HG03342 (cell line): ENCODE measurements around the gene ELP1.
"Not testable (repeated sequence)": the region's sequence is repeated elsewhere in the genome, so short reads cannot be mapped to it uniquely, and the experiment has no call there.

Source experiments
- ATAC-seq: cut with Tn5 transposase; IDR thresholded peaks from one replicate; pipeline ENCODE4 v1.9.1; 2021; ENCODE audit warnings: mild to moderate bottlenecking, moderate library complexity; ENCODE audit not compliant: unreplicated experiment

The ELP1 gene

DNA sequence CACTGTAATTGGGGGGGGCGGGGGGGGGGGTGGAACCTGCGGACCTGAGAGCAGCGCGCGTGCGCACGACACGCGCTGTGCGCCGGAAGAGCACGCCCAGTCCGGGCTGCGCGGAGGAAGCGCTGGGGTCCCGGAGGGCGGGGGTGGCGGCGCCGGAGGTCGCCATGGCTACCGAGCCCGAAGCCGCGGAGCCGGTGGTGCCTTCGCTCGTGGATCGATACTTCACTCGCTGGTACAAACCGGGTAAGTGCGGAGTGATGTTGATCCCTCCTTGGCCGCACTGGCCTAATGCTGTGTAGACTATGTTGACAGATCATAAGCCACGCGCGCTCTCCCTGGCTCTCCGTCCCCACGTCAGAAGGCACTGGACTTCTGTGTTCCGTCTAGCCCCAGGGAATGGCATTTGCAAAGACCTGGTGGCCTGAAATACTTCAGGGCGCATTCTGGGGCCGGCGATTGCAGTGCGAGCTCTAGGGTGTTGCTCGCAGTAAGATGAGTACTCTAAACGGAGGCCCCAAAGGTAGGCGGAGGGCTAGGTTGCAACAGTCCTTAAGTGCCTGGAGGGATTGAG, 484 bp upstream of the ELP1 start, which contains the start of gene ABITRAM:
TSS of gene ABITRAM (plus strand) at position 78 of the 571 bp plus-strand sequence. CDS start at position 165, 87 bp downstream.
- ATAC-seq: peak; percentile 78

DNA sequence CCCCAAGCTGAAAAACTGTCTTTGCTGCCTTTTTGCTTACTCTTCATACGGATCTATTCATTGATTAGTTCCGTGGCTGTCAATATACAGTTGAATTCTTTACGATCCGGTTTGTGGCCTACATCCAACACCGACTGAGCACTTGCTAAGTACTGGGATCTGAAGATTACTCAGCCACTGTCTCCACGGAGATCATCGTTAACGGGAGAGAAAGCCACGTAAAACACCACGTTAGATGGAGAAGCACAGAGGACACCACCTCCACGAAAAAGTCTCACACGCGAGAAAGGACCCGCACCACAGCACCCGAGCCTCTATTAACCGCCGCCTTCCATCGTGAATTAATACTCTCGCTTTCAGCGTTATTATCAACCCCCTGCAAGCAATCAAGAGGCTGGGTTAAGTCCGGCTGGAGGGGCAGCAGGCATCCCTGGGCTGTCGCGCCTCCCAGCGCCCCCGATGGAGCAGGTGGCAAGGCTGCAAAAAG, 650 bp downstream of the ELP1 start:
- ATAC-seq: no peak

DNA sequence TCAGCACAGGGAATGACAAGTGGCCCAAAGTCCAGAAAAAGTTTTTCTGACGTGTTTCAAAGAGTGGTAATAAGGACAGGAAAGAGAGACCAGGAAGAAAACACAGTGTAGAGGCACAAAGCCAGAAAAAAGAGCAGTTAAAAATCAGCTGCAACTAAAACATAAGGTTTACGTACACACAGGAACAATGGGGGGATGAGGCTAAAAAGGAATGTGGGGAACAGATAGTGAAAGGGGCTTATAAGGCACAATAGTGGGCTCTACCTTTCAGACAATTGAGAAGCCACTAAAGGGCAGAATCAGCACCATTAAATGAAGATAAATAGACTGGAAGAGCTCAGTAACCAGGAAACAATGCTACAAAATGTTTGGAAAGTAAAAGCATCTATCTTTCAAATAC, 5.5 kb downstream of the ELP1 start:
- no peak for ATAC-seq

DNA sequence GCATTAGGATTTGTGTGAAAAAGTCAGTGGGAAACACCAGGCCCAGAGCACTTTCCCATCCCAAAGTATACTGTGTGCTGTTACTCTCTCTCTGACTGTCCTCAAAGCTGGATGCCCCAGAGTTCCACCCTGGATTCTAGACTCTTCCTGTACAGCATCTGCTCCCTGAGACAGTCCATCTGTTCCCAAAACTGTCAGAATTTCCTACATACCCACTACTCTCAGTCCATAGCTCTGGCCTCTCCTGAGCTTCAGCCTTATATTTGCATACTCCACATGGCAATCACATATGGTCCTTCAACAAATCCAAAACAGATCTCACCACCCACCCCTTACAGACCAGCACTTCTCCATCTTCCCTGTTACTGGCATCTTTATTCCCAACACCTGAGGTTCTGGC, 9.5 kb downstream of the ELP1 start:
- no peak for ATAC-seq

DNA sequence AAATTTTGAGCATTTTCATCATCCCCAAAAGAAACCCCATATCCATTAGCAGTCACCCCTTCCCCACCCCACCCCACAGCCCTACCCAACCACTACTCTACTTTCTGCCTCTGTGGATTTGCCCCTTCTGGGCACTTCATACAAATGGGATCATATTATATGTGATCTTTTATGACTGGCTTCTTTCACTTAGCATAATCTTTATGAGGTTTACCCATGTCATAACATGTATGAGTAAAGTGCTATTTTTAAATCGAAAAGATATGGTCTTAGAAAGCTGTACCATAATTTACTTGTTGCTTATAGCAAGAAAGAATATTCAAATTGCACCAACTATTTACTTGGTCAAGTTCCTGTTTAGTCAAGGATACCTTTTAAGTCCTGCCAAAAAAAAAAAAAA, 12.7 kb downstream of the ELP1 start:
- no peak for ATAC-seq

DNA sequence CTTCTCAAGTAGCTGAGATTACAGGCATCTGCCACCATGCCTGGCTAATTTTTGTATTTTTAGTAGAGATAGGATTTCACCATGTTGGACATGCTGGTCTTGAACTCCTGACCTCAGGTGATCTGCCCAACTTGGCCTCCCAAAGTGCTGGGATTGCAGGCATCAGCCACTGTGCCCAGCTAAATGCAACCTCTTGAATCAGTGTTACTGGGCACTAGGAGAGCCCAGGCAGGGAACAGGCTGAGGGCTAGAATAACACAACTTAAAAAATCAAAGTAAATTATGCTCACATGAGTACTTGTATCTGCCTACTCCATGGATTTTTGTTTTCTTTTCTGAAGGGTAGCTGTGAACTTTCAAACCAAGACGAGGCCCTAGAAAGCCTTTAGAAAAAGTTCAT, 13.5 kb downstream of the ELP1 start:
- not testable (repeated sequence) for ATAC-seq

DNA sequence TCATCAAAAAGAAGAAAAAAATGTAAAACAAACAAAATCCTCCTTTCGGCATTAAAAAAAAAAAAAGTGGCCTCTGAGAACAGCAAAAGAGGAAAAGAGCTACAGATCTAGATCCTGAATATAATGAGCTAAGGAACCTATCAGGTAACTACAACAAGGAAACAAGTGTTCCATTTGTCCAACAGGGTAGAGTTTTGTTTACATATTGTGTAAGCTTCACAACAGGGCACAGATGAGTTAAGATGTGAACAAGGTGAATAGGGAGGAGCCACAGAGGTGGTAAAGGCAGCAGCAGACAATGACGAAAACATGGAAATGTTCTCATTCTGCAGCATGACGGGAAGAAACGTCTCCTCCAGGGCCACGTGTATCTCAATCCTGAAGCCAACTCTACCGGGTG, 14.4 kb downstream of the ELP1 start:
- ATAC-seq: no peak

DNA sequence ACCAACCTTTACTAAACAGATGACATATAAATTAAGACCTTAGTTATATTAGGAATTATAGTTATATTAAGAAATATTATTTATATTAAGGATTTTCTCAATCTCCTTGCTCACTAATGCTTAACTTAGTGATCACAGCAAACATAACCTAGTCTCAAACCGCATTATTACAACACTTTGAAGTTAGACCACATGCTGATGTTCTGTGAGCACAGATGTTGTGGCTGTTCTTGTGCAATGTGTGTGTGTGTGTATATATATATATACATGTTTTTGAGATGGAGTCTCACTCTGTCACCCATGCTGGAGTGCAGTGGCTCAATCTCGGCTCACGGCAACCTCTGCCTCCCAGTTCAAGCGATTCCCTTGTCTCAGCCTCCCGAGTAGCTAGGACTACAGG, 20.5 kb downstream of the ELP1 start:
- no peak for ATAC-seq

DNA sequence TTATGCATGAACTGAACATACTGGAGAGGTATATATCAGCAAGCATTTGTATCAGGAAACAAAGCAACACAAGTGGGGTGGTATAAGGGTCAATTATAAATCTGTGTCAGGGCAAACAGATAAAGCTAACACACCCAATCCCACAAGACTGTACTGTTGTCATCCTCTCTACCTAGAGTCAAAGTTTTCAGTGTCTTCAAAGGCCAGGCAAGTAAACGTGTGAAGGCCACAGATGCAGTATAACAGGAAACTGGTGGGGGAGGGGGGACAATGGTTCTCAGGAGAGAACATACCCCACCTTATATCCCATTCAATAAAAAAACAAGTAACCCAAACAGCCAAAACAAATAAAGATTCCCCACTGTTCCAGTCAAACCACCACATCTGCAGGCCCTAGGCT, 22.1 kb downstream of the ELP1 start:
- ATAC-seq: no peak

DNA sequence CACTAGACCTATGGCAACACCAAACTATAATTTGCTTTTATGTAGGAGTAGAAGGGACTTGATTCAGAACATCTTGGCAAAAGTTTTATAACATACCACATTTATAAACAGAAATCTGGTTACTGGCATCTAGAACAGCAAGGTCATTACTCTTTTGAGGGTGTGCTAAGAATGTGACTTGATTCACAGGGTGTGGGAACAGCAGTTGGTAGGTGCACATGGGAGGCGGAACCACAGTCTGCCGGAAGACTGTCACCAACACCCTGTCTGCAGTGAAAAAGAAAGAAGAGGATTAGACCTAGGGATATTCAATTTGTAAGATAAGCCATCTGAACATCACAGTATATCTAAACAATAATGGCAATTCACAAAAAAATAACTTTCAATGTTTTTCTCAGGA, 23.0 kb downstream of the ELP1 start:
- no peak for ATAC-seq

DNA sequence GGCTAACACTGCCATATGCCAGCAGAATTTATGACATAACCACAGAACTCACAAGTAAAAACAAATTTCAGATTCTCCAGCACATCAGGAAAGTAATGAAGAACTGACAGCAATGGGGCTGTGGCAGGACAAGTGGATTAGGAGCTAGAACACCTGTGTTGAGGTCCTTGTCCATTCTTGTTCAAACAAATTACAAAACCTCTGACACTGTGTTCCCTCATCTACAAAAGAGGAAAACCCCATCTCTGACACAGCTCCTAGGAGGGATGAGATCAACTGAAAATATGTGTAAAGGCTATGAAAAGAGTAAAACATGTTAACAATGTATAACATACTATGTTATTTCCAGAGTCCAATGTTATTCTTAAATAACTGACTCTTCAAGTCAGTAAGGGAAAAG, 23.5 kb downstream of the ELP1 start:
- ATAC-seq: no peak

DNA sequence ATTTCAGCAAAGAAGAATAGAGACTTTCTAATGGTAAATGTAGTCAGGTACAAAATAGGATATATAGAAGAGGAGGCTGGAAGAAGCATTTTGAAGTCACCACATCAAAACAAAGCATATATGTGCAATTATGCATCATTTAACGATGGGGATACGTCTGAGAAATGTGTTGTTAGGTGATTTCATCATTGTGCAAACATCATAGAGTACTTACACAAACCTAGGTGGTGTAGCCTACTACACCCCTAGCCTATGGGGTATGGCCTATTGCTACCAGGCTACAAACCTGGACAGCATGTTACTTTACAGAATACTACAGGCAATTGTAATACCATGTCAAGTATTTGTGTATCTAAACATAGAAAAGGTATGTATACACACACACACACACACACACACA, 28.4 kb downstream of the ELP1 start:
- ATAC-seq: no peak

DNA sequence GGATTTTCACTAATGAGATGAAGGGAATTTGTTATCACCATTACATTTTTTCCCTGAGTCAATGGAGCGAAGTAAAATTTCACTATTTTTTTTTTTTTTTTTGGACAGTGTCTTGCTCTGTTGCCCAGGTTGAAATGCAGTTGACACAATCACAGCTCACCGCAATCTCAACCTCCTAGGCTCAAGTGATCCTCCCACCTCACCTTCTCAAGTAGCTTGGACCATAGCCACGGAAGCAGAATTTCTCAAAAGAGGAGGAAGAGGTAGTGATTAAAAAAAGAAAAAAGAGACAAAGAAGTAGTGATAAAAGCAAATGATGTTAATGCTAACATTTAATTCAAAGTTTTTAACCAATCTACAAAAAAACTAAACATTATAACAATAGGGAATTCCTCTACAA, 29.8 kb downstream of the ELP1 start:
- ATAC-seq: no peak

DNA sequence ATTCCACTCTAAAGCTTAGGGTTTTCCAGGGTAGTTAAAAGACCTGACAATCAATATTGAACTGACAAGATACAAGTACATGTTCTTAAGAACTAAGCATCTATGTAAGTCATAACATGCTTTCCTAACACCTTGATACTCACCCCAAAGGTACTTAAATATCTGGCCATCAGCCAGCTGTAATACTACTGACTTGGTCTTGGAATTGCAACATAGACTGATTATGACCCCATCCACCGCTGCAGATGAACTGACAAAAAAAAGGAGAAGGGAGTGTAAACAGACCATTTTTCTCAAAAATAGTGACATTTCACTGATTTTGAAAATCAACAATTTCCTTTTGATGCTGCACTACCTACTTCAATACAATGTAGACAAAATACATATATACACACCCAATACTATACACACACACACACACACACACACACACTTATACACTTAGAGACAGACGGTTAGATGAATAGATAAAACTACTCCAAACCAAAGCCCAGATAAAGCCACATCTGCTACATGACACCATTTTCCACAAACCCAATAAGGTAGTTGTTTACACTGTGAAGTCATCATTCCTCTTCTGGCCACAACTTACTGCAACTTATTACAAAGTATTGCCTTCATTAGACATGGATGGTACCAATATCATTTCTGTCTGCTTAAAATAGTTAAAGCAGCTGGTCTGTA, 30.4 kb downstream of the ELP1 start:
- no peak for ATAC-seq

DNA sequence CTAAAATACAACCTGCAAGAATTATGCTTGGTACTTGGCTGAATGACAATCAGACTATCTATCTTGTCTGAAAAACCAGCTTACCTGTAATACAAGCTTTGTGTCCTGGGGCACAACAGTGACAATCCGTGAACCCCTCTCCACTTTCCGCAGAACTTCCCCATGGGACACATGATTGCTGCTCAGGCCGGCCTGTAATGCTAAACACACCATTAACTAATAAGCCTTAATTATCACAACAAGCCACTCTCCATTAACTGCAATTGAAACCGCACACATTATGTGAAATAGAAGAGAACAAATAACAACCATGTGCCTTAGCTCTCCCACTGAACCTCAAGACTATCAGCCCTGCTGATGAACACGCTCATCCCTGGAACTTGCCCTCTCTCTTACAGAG, 33.7 kb downstream of the ELP1 start:
- no peak for ATAC-seq

DNA sequence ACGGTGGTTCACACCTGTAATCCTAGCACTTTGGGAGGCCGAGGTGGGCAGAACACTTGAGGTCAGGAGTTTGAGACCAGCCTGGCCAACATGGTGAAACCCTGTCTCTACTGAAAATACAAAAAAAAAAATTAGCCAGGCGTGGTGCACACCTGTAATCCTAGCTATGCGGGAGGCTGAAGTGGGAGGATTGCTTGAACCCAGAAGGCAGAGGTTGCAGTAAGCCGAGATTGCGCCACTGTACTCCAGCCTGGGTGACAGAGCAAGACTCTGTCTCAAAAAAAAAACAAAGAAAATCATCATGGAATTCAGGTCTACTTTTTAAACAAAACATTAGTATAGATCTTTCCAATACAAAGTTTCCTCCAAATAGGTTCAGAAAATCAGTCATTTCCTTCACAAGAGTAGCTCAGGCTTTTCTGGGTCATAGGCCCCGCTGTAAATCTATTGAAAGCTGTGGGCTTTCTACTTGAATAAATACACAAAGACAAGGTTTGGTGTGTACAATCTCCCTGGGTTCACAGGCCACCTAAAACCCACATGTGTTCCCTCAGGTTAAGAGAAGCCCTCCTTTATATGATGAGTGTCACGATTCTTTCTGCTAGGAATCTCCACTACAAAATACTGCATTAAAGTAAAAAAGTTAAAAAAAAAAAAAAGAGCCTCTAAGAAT, 34.8 kb downstream of the ELP1 start:
- ATAC-seq: not testable (repeated sequence)

DNA sequence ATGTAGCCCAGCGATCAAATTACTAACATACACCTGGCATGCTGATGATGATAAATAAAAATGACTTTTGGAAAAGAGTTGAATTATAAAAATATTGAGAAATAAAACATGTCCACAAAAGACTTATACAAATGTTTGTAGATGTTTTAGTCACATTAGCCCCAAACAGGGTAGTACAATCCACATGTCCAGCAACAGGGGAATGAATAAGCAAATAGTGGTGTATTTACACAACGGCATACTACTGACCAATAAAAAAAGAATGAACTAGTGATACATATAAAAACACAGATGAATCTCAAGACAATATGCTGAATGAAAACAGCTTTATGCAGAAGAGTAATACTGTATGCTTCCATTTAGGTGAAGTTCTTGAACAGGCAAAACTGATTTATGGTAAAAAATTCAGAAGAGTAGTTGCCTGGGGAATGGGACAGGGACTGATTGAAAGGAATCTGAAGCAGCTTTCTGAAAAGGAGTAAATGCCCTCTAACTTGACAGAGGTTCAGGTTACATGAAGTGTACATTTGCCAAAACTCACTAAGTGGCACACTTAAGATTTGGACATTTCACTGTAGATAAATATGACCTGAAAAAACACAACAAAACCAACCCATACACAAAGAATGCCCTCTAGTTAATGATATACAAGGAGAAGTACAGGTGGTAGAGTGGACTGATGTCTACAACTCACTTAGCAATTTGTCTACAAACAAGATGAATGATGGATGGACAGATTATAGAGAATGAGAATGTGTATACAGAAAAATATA, 36.4 kb downstream of the ELP1 start:
- ATAC-seq: no peak

DNA sequence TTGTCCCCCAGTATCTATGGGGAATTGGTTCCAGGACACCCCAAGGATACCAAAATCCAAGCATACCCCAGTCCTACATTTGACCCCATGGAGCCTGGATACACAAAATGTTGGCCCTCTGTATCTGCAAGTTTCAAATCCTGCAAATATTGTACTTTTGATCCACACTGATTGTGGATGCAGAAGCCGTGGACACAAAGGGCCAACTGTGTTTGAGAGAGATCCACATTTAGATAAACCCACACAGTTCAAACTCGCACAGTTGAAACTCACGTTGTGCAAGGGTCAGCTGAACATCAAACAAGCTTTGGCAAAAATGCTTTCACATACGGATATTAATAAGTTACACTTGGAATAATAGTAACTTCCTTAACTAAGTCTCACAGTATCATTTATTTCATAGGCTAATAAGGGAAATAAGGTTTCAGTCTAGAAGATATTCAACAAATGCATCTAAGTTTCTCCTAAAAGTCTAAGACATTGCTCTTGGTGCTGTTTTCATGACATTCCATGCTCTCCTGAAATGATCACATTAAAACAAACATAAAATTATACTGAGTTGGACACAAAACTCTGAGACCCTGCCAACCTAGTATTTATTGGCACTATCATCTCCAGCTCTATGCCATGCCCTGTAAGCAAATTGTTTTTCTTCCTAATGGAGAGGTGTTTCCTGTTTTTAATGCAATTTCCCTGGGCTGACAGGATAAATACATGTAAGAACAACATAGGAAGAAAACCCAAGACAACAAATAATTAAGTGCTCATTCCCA, 39.5 kb downstream of the ELP1 start:
- no peak for ATAC-seq

DNA sequence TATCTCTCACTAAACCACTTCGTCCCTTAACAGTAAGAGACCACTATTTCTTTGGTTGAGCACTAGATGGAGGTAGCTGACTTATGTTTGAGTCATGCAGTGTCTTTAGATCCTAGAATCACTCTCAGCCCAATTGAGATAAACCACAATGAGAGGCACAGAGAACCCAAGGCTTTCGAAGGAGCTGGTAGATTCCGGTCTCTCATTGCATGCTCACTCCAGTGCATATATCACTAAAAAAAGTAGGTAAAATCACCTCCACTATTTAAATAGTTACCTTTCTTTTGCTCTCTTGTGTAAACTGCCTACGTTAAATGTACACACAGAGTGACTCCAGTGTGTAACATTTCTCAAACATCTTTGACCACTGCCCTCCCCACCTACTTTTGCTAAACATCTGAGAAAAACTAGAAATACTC, 44.3 kb downstream of the ELP1 start:
- no peak for ATAC-seq

DNA sequence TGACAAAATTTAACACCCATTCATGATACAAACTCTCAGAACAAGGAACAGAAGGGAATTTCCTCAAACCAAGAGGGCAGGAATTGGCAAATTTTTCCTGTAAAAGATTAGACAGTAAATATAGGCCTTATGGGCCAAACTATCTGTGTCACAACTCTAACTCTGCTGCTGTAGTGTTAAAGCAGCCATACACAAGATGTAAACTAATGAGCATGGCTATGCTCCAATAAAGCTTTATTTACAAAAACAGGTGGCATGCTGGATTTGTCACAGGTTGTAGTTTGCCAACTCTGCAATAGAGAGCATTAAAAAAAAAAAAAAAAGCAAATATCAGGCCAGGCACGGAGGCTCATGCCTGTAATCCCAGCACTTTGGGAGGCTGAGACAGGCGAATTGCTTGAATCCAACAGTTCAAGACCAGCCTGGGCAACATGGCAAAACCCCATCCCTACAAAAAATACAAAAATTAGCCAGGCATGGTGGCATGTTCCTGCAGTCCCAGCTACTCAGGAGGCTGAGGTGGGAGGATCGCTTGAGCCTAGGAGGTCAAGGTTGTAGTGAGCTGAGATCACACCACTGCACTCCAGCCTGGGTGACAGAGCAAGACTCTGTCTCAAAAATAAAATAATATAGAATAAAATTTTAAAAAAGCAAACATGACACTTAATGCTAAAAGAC, 47.2 kb downstream of the ELP1 start:
- ATAC-seq: not testable (repeated sequence)
